Neural progenitor cell (in vitro differentiated cells): ENCODE data around the gene NOS3. TPM values are rescaled to one million over a fixed set of nuclear protein-coding genes. Genes with fewer than 3 reads are reported as not detected.

Source experiments
- DNase-seq: peaks from one replicate; pipeline ENCODE4 v3.0.0-alpha.2; 2016; ENCODE audit warnings: low spot score
- H2AFZ ChIP-seq: fragments of 200-600 bp; sonication (generic); replicated peaks from 2 replicates; pipeline ENCODE4 v1.6.1; 2016; ENCODE audit warnings: antibody characterized with exemption
- H3F3A ChIP-seq: fragments of 200-600 bp; sonication (generic); 2 replicates; pipeline ENCODE4 v1.6.1; 2016; ENCODE audit warnings: antibody characterized with exemption, low read depth
- H3K27ac ChIP-seq: fragments of 200-600 bp; sonication (generic); 2 replicates; pipeline ENCODE4 v1.5.1; 2016; ENCODE audit warnings: mild to moderate bottlenecking
- H3K27me3 ChIP-seq: fragments of 200-600 bp; sonication (generic); 2 replicates; pipeline ENCODE4 v1.6.1; 2016; ENCODE audit warnings: mild to moderate bottlenecking, moderate library complexity
- H3K36me3 ChIP-seq: fragments of 200-600 bp; sonication (generic); 2 replicates; pipeline ENCODE4 v1.5.1; 2016
- H3K4me1 ChIP-seq: fragments of 200-600 bp; sonication (generic); 2 replicates; pipeline ENCODE4 v1.6.1; 2016; ENCODE audit warnings: mixed run types
- H3K4me2 ChIP-seq: fragments of 200-600 bp; sonication (generic); 2 replicates; pipeline ENCODE4 v1.6.1; 2016
- H3K4me3 ChIP-seq: fragments of 200-600 bp; sonication (generic); 2 replicates; pipeline ENCODE4 v1.5.1; 2016
- H3K79me2 ChIP-seq: fragments of 200-600 bp; sonication (generic); 2 replicates; pipeline ENCODE4 v1.6.1; 2016; ENCODE audit warnings: low read depth
- H3K9ac ChIP-seq: fragments of 200-600 bp; sonication (generic); 2 replicates; pipeline ENCODE4 v1.6.1; 2016
- H3K9me3 ChIP-seq: fragments of 200-600 bp; sonication (generic); 2 replicates; pipeline ENCODE4 v1.5.1; 2016; ENCODE audit warnings: low read depth
- H4K20me1 ChIP-seq: fragments of 200-600 bp; sonication (generic); 2 replicates; pipeline ENCODE4 v1.6.1; 2016; ENCODE audit warnings: low read depth
- H3K27ac Mint-ChIP-seq: 3 replicates; pipeline ENCODE4 v1.8.0; 2021; ENCODE audit warnings: mixed read lengths
- H3K27me3 Mint-ChIP-seq: 2 replicates; pipeline ENCODE4 v1.8.0; 2022; ENCODE audit warnings: low read depth, mild to moderate bottlenecking, inconsistent platforms, moderate library complexity, mixed read lengths; ENCODE audit not compliant: insufficient read depth
- H3K36me3 Mint-ChIP-seq: 3 replicates; pipeline ENCODE4 v1.8.0; 2021; ENCODE audit warnings: mixed read lengths
- H3K4me1 Mint-ChIP-seq: 3 replicates; pipeline ENCODE4 v1.8.0; 2021; ENCODE audit warnings: mixed read lengths
- H3K4me3 Mint-ChIP-seq: 3 replicates; pipeline ENCODE4 v1.8.0; 2021; ENCODE audit warnings: mild to moderate bottlenecking, moderate library complexity, mixed read lengths
- H3K9me3 Mint-ChIP-seq: 3 replicates; pipeline ENCODE4 v1.8.0; 2020; ENCODE audit warnings: mixed read lengths
- EZH2 ChIP-seq: fragments of 200-600 bp; sonication (generic); IDR thresholded peaks from 2 replicates; pipeline ENCODE4 v1.6.1; 2017; ENCODE audit warnings: antibody characterized with exemption, mild to moderate bottlenecking, moderate library complexity
- EZH2phosphoT487 ChIP-seq: fragments of 200-600 bp; sonication (generic); IDR thresholded peaks from 2 replicates; pipeline ENCODE4 v1.6.1; 2017; ENCODE audit warnings: antibody characterized with exemption
- total RNA-seq: library from RNA; depleted of rRNA; stranded (reverse); fragments of >200 nt; gene quantifications from 2 replicates; pipeline ENCODE4 v1.2.3, GENCODE V29; 2015; ENCODE audit warnings: low replicate concordance
- TF ChIP-seq, protein P1 (sequence below): fragments of 200-600 bp; sonication (generic); IDR thresholded peaks from 2 replicates; pipeline ENCODE4 v1.5.1; 2017; ENCODE audit warnings: antibody characterized with exemption, mild to moderate bottlenecking

NOS3 gene
- total RNA-seq, 1 donor from 2014 or later = 1.3 TPM

DNA sequence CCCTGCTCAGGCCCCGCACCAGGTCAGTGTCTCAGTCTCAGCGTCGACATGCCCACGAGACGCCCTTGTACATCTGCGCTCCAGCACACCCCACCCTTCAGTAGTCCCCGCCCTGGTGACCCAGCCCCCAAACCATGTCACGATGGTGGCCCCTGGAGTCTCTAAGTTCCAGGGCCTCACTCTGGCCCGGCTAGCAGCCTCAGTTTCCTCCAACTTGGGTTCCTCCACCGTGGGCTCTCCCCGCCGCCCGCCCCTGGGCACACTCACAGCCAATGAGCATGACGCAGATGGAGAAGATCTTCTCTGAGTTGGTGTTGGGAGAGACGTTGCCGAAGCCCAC is 39.7 kb upstream of the NOS3 start:
- Histone ChIP-seq H3K27ac (no peak overlapping the region), H3K36me3 (no peaks in the 10 kb centered on the region), H3K4me1 (peaks cover 36% of the 10 kb centered on the region), H2AFZ (no peak overlapping the region), H3F3A (no peaks in the 10 kb centered on the region), H3K4me2 (no peak overlapping the region), H3K79me2 (no peaks in the 10 kb centered on the region), H3K4me3 (no peak overlapping the region), H3K9me3 (no peaks in the 10 kb centered on the region), H4K20me1 (peaks cover 3% of the 10 kb centered on the region), H3K9ac (no peak overlapping the region), H3K27me3 (no peaks in the 10 kb centered on the region)
- Mint-ChIP-seq H3K4me3 (no peak overlapping the region), H3K27me3 (peaks cover 10% of the 10 kb centered on the region), H3K9me3 (no peaks in the 10 kb centered on the region), H3K4me1 (peaks cover 27% of the 10 kb centered on the region), H3K27ac (no peak overlapping the region), H3K36me3 (no peaks in the 10 kb centered on the region)
- no peak for DNase-seq
- TF ChIP-seq, protein P1, sequence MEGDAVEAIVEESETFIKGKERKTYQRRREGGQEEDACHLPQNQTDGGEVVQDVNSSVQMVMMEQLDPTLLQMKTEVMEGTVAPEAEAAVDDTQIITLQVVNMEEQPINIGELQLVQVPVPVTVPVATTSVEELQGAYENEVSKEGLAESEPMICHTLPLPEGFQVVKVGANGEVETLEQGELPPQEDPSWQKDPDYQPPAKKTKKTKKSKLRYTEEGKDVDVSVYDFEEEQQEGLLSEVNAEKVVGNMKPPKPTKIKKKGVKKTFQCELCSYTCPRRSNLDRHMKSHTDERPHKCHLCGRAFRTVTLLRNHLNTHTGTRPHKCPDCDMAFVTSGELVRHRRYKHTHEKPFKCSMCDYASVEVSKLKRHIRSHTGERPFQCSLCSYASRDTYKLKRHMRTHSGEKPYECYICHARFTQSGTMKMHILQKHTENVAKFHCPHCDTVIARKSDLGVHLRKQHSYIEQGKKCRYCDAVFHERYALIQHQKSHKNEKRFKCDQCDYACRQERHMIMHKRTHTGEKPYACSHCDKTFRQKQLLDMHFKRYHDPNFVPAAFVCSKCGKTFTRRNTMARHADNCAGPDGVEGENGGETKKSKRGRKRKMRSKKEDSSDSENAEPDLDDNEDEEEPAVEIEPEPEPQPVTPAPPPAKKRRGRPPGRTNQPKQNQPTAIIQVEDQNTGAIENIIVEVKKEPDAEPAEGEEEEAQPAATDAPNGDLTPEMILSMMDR = no peak
- TF ChIP-seq EZH2phosphoT487 (no peak), EZH2 (no peak)

DNA sequence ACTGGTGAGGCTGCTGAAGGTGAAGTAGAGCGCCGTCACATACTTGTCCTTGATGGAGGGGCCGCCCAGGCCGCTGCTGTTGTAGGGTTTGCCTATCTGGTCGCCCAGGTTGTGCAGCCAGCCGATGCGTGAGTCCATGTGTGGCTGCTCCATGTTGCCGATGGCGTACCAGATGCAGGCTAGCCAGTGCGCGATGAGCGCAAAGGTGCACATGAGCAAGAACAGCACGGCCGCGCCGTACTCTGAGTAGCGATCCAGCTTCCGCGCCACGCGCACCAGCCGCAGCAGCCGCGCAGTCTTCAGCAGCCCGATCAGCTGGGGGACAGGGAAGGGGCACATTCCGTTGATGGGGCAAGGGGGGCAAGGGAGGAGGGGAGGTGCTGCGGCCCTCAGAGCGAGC is 39.3 kb upstream of the NOS3 start:
- peaks cover 9% of the 10 kb centered on the region for H3K27me3 Mint-ChIP-seq
- Histone ChIP-seq H3K9ac (no peak overlapping the region), H3K4me1 (peaks cover 36% of the 10 kb centered on the region), H3K79me2 (no peaks in the 10 kb centered on the region), H3K4me3 (no peak overlapping the region), H3K4me2 (no peak overlapping the region), H4K20me1 (peaks cover 3% of the 10 kb centered on the region), H3K27ac (no peak overlapping the region), H3K27me3 (no peaks in the 10 kb centered on the region), H2AFZ (no peak overlapping the region), H3K9me3 (no peaks in the 10 kb centered on the region), H3K36me3 (no peaks in the 10 kb centered on the region), H3F3A (no peaks in the 10 kb centered on the region)
- H3K9me3 Mint-ChIP-seq = no peaks in the 10 kb centered on the region
- DNase-seq = no peak
- TF ChIP-seq EZH2phosphoT487 (no peak), EZH2 (no peak)
- TF ChIP-seq, protein P1 = no peak
- no peaks in the 10 kb centered on the region for H3K36me3 Mint-ChIP-seq
- peaks cover 27% of the 10 kb centered on the region for H3K4me1 Mint-ChIP-seq
- no peak overlapping the region for H3K4me3 Mint-ChIP-seq
- H3K27ac Mint-ChIP-seq = no peak overlapping the region

DNA sequence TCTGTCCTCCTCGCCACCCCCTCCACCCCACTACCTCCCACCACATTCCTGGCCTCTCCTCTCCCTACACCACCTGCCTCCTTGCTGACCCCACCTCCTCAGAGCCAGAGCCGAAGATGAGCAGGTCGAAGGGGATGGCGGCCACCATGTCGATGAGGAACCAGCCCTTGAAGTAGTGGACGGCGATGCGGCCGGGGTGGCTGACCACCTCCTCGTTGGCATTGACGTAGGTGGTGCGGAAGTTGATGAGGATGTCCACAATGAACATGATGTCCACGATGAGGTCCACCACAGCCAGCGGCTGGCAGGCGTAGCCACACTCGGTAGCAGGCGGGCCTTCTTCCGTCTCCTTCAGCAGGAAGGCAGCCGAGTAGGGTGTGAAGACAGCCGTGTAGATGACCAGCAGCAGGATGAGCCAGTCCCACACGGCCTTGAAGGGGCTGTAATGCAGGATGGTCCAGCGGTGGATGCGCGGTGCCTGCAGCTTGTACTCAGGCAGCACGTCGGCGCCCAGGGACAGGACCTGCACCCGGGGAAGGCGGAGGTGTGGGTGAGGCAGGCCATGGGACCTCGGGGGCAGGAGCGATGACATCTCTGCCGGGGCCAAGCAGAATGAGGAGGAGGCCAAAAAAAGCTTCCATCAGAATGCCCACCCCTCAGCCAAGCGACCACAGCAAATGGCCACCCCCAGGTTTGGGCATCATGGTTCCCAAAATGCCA is 38.3 kb upstream of the NOS3 start:
- Histone ChIP-seq H4K20me1 (peaks cover 3% of the 10 kb centered on the region), H3K27me3 (no peaks in the 10 kb centered on the region), H2AFZ (no peak overlapping the region), H3K36me3 (no peaks in the 10 kb centered on the region), H3K27ac (no peak overlapping the region), H3K9me3 (no peaks in the 10 kb centered on the region), H3K9ac (no peak overlapping the region), H3K79me2 (no peaks in the 10 kb centered on the region), H3K4me3 (no peak overlapping the region), H3K4me2 (no peak overlapping the region), H3F3A (no peaks in the 10 kb centered on the region), H3K4me1 (peaks cover 29% of the 10 kb centered on the region)
- Mint-ChIP-seq H3K27ac (no peak overlapping the region), H3K27me3 (peaks cover 13% of the 10 kb centered on the region), H3K9me3 (no peaks in the 10 kb centered on the region), H3K36me3 (peaks cover 3% of the 10 kb centered on the region), H3K4me3 (no peak overlapping the region), H3K4me1 (peaks cover 32% of the 10 kb centered on the region)
- no peak for TF ChIP-seq EZH2phosphoT487
- TF ChIP-seq, protein P1 = no peak
- no peak for DNase-seq
